ENCODE data around the gene ZDHHC14. TPM values are rescaled to one million over a fixed set of nuclear protein-coding genes. Genes with fewer than 3 reads are reported as not detected.

The ZDHHC14 gene
- total and polyA plus RNA-seq, 2 of the 8 experiments (the other 6 are each of a cell fraction or from before 2014, with no cell fraction given): 2.9 to 5.3 TPM

- TF ChIP-seq ZNF274 (IDR thresholded peaks at IDR 0.05; ENCODE audit: borderline replicate concordance, extremely low read depth, low read length) (no peak), RFX5 (IDR thresholded peaks at IDR 0.05; ENCODE audit: borderline replicate concordance, low read depth, low read length) (no peak), SIRT6 (IDR thresholded peaks at IDR 0.05; ENCODE audit: low read length) (no peak), ATF2 (IDR thresholded peaks at IDR 0.05; ENCODE audit: low read length) (no peak), BCL11A (IDR thresholded peaks at IDR 0.05; ENCODE audit: low read depth in 2 of 2, low read length in 2 of 2) (no peak)
Measured at GRCh38 chr6:157547112-157547511, 166.1 kb downstream of the ZDHHC14 start (continued).
